Activated B cell treated with CpG ODN at 0.5 μM for 24 hours (primary cell): ENCODE measurements around the gene NEMP2. TPM values are rescaled to one million over a fixed set of nuclear protein-coding genes. Genes with fewer than 3 reads are reported as not detected.

ENCODE experiments used
- ATAC-seq: fragments of 200-7000 bp; cut with Tn5 transposase; one replicate; pipeline ENCODE4 v1.10.0; 2021; ENCODE audit warnings: low read depth, mild to moderate bottlenecking, moderate library complexity
- CTCF ChIA-PET: fragments of 350-600 bp; sonication (Branson Sonifier 250); formaldehyde crosslinking; loops from one replicate; lab custom pipeline; 2021; ENCODE audit warnings: antibody characterized with exemption; lab: Charles Lee
- POLR2A ChIA-PET: fragments of 350-600 bp; sonication (Branson Sonifier 250); formaldehyde crosslinking; loops from one replicate; lab custom pipeline; 2021; ENCODE audit warnings: antibody characterized with exemption; lab: Charles Lee
- DNase-seq: peaks from one replicate; pipeline ENCODE4 v3.0.0; 2022
- H3K27ac Mint-ChIP-seq: one replicate; pipeline ENCODE4 v1.8.0; 2020; ENCODE audit warnings: mixed read lengths
- H3K27me3 Mint-ChIP-seq: one replicate; pipeline ENCODE4 v1.8.0; 2021; ENCODE audit warnings: mixed read lengths
- H3K36me3 Mint-ChIP-seq: one replicate; pipeline ENCODE4 v1.8.0; 2021; ENCODE audit warnings: low read depth, mixed read lengths
- H3K4me1 Mint-ChIP-seq: one replicate; pipeline ENCODE4 v1.8.0; 2021; ENCODE audit warnings: mixed read lengths
- H3K4me3 Mint-ChIP-seq: one replicate; pipeline ENCODE4 v1.8.0; 2020; ENCODE audit warnings: mild to moderate bottlenecking, mixed read lengths
- H3K9me3 Mint-ChIP-seq: one replicate; pipeline ENCODE4 v1.8.0; 2020; ENCODE audit warnings: mixed read lengths
- intact Hi-C: fragments of 100-400 bp; cut with micrococcal nuclease; formaldehyde crosslinking; loops from one replicate; pipeline ENCODE4 v1.15.1; 2024
- total RNA-seq: library from RNA; stranded (reverse); gene quantifications from 2 replicates; pipeline ENCODE4 v1.2.3, GENCODE V29; 2022
- TF ChIP-seq, protein P1 (sequence below): fragments of 200-600 bp; IDR thresholded peaks from one replicate; pipeline ENCODE4 v1.8.0; 2022; ENCODE audit warnings: antibody characterized with exemption, mild to moderate bottlenecking

NEMP2 gene
- total RNA-seq, 1 donor from 2014 or later: 14.2 TPM

DNA sequence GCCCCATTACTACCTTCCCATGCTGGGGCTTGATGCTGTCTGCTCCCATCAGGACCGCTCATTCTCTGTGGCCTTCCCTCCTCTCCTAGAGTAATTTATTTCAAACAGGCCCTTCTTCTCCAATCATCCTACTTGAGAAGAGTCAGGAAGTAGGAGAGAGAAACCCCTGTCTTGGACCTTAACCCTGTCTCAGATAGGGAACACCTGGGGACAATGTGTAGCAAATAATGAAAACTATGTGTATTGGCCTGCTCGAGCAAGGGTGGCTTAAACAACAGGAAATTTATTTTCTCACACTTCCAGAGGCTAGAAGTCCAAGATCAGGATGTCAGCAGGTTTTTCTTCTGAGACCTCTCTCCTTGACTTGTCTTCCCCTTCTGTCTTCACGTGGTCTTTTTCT is 26.6 kb upstream of the NEMP2 start:
- intact Hi-C loops: no loop called here
- H3K4me1 Mint-ChIP-seq: peaks cover 10% of the 10 kb centered on the region
- DNase-seq (no peak), ATAC-seq (no peak)
- ChIA-PET POLR2A (interaction anchor here (1.8 kb wide), 1 partner anchor 22 kb away, joined by 7 read pairs; no protein-coding TSS in a partner anchor), CTCF (no interaction called here)
- TF ChIP-seq, protein P1, sequence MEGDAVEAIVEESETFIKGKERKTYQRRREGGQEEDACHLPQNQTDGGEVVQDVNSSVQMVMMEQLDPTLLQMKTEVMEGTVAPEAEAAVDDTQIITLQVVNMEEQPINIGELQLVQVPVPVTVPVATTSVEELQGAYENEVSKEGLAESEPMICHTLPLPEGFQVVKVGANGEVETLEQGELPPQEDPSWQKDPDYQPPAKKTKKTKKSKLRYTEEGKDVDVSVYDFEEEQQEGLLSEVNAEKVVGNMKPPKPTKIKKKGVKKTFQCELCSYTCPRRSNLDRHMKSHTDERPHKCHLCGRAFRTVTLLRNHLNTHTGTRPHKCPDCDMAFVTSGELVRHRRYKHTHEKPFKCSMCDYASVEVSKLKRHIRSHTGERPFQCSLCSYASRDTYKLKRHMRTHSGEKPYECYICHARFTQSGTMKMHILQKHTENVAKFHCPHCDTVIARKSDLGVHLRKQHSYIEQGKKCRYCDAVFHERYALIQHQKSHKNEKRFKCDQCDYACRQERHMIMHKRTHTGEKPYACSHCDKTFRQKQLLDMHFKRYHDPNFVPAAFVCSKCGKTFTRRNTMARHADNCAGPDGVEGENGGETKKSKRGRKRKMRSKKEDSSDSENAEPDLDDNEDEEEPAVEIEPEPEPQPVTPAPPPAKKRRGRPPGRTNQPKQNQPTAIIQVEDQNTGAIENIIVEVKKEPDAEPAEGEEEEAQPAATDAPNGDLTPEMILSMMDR: no peak
- H3K36me3 Mint-ChIP-seq: no peaks in the 10 kb centered on the region
- no peaks in the 10 kb centered on the region for H3K27me3 Mint-ChIP-seq
- H3K27ac Mint-ChIP-seq: no peak overlapping the region
- H3K4me3 Mint-ChIP-seq: no peak overlapping the region
- H3K9me3 Mint-ChIP-seq: peaks cover 2% of the 10 kb centered on the region

DNA sequence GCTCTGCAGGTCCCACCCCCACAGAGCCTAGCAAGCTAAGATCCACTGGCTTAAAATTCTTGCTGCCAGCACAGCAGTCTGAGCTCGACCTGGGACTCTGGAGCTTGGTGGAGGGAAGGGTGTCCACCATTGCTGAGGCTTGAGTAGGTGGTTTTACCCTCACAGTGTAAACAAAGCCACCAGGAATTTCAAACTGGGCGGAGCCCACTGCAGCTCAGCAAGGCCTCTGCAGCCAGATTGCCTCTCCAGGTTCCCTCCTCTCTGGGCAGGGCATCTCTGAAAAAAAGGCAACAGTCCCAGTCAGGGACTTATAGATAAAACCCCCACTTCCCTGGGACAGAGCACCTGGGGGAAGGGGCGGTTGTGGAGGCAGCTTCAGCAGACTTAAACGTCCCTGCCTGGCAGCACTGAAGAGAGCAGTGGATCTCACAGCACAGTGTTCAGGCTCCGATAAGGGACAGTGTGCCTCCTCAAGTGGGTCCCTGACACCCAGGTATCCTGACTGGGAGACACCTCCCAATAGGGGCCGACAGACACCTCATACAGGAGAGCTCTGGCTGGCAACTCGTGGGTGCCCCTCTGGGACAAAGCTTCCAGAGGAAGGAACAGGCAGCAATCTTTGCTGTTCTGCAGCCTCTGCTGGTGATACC is 20.0 kb upstream of the NEMP2 start:
- H3K36me3 Mint-ChIP-seq: no peaks in the 10 kb centered on the region
- no peak overlapping the region for H3K27ac Mint-ChIP-seq
- no peak for ATAC-seq

DNA sequence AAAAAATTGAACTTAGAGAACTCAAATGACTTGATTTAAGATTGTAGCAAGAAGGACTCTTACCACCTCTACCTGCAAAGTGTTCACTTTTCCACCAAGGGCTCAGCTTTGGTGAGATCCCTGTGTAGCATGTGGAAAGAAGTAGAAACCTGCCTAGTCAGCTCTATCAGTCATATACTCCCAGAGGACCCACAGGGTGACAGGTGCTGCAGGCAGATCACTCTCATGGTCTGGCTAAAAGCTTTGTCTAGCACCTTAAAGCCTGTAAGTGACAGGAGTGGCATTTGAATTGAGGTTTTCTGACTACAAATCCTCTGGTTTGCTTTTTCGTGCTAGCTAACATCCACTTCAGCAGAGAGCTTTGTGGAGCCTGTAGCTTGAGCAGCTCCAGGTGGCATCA is 18.7 kb upstream of the NEMP2 start:
- CTCF ChIA-PET: no interaction called here
- Mint-ChIP-seq H3K4me3 (no peak overlapping the region), H3K27me3 (no peaks in the 10 kb centered on the region), H3K27ac (no peak overlapping the region), H3K9me3 (no peaks in the 10 kb centered on the region), H3K36me3 (no peaks in the 10 kb centered on the region), H3K4me1 (peaks cover 4% of the 10 kb centered on the region)
- TF ChIP-seq, protein P1: no peak
- intact Hi-C loops: no loop called here
- POLR2A ChIA-PET: interaction anchor here (0.6 kb wide), 1 partner anchor 111 kb away, joined by 10 read pairs; no protein-coding TSS in a partner anchor
- no peak for DNase-seq
- no peak for ATAC-seq

More for the DNA sequence above, 20.0 kb upstream of the NEMP2 start:
- intact Hi-C loops: no loop called here
- H3K27me3 Mint-ChIP-seq: no peaks in the 10 kb centered on the region
- TF ChIP-seq, protein P1: no peak
- CTCF ChIA-PET: no interaction called here
- H3K4me1 Mint-ChIP-seq: peaks cover 4% of the 10 kb centered on the region
- POLR2A ChIA-PET: no interaction called here
- no peak for DNase-seq
- no peak overlapping the region for H3K4me3 Mint-ChIP-seq
- no peaks in the 10 kb centered on the region for H3K9me3 Mint-ChIP-seq

DNA sequence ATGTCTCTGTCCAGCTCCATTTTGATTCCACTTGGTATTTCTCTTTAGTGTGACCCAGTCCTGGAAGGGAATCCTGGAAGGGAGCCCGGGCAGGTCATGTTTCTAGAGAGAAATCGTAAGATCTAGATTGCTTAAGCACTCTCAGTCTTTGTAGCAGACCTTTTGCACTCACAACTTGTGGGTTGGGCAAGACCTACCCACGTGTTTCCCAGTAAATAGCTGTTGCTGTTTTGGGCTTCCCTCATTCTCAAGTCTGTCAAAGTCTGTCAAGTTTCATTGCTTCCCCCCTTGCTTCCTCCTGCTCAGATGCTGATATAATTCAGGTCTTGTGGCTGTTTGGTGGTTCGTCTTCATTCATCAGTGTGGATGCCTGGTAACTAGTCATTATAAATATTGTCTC is 17.4 kb upstream of the NEMP2 start:
- Mint-ChIP-seq H3K9me3 (no peaks in the 10 kb centered on the region), H3K36me3 (no peaks in the 10 kb centered on the region), H3K27me3 (no peaks in the 10 kb centered on the region), H3K27ac (no peak overlapping the region), H3K4me3 (no peak overlapping the region), H3K4me1 (peaks cover 4% of the 10 kb centered on the region)
- TF ChIP-seq, protein P1: no peak
- ATAC-seq: no peak
- CTCF ChIA-PET: no interaction called here
- DNase-seq: no peak
- POLR2A ChIA-PET: interaction anchor here (1.1 kb wide), 1 partner anchor 32 kb away, joined by 3 read pairs; no protein-coding TSS in a partner anchor
- intact Hi-C loops: no loop called here

DNA sequence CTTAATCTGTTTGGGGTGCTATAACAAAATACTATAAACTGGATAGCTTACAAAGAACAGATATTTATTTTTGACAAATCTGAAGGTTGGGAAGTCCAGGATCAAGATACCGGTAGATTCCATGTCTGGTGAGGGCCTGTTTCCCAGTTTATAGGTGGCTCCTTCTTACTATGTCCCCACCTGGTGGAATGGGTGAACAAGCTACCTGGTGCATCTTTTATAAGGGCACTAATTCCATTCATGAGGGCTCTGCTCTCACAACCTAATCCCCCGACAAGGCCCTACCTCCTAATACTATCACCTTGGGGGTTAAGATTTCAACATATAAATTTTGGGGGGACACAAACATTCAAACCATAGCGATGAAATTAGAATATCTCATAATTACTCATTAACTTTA is 15.6 kb upstream of the NEMP2 start:
- Mint-ChIP-seq H3K27ac (no peak overlapping the region), H3K4me1 (peaks cover 4% of the 10 kb centered on the region), H3K4me3 (no peak overlapping the region), H3K9me3 (no peaks in the 10 kb centered on the region), H3K27me3 (no peaks in the 10 kb centered on the region), H3K36me3 (no peaks in the 10 kb centered on the region)
- ATAC-seq: no peak
- DNase-seq: no peak
- TF ChIP-seq, protein P1: no peak
- CTCF ChIA-PET: no interaction called here
- POLR2A ChIA-PET: no interaction called here
- intact Hi-C loops: no loop called here
